ENCODE data around the gene PHC3.
"Not testable (repeated sequence)": the region's sequence is repeated elsewhere in the genome, so short reads cannot be mapped to it uniquely, and the experiment has no call there.

Gene PHC3

DNA sequence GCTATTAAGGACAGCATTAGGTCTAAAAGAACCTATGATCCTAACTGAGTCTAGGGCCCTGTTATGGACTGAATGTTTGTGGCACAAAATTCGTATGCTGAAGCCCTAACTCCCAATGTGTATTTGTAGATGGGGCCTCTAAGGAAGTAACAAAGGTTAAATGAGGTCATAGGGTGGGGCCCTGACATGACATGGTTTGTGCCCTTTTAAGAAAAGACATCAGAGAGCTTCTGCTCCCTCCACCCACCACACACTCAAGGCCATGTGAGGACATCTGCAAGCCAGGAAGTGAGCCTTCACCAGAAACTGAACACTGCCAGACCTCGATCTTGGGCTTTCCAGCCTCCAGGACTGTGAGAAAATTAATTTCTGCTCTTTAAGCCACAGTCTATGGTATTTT lies 49.2 kb downstream of the PHC3 start:
- peaks cover 19% of the 10 kb centered on the region for H3K9me3 Mint-ChIP-seq
- no peak for DNase-seq
- no peak overlapping the region for H3K4me3 Mint-ChIP-seq
- no peak overlapping the region for H3K27ac Mint-ChIP-seq
- no peaks in the 10 kb centered on the region for H3K27me3 Mint-ChIP-seq (ENCODE audit: low read depth, poor library complexity)
- peaks cover 82% of the 10 kb centered on the region for H3K36me3 Mint-ChIP-seq (ENCODE audit: low read depth)
- H3K4me1 Mint-ChIP-seq: no peaks in the 10 kb centered on the region
- TF ChIP-seq, protein P1, sequence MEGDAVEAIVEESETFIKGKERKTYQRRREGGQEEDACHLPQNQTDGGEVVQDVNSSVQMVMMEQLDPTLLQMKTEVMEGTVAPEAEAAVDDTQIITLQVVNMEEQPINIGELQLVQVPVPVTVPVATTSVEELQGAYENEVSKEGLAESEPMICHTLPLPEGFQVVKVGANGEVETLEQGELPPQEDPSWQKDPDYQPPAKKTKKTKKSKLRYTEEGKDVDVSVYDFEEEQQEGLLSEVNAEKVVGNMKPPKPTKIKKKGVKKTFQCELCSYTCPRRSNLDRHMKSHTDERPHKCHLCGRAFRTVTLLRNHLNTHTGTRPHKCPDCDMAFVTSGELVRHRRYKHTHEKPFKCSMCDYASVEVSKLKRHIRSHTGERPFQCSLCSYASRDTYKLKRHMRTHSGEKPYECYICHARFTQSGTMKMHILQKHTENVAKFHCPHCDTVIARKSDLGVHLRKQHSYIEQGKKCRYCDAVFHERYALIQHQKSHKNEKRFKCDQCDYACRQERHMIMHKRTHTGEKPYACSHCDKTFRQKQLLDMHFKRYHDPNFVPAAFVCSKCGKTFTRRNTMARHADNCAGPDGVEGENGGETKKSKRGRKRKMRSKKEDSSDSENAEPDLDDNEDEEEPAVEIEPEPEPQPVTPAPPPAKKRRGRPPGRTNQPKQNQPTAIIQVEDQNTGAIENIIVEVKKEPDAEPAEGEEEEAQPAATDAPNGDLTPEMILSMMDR (IDR thresholded peaks at IDR 0.05): no peak

DNA sequence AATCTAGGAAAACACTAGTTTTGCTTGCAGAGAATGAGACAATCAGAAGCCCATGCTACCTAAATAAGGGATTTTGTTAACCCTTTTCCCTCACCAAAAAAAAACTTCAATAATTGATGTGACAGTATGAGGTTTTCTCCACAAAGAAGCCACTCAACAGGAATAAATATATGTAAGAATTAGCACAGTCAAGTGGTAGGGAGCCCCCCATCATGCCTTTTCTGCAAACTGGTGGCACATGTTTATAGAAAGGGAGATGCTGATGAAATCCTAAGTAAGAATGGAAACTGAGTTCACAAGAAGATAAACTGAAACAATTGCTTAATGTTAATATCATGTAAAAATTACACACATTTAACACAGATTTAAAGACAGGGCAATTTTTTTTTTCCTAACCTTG lies 51.0 kb downstream of the PHC3 start:
- H3K27me3 Mint-ChIP-seq (ENCODE audit: low read depth, poor library complexity): no peaks in the 10 kb centered on the region
- TF ChIP-seq, protein P1 (IDR thresholded peaks at IDR 0.05): no peak
- H3K4me1 Mint-ChIP-seq: no peaks in the 10 kb centered on the region
- DNase-seq: no peak
- H3K9me3 Mint-ChIP-seq: peaks cover 19% of the 10 kb centered on the region
- H3K27ac Mint-ChIP-seq: no peak overlapping the region
- no peak overlapping the region for H3K4me3 Mint-ChIP-seq
- H3K36me3 Mint-ChIP-seq (ENCODE audit: low read depth): peaks cover 73% of the 10 kb centered on the region

DNA sequence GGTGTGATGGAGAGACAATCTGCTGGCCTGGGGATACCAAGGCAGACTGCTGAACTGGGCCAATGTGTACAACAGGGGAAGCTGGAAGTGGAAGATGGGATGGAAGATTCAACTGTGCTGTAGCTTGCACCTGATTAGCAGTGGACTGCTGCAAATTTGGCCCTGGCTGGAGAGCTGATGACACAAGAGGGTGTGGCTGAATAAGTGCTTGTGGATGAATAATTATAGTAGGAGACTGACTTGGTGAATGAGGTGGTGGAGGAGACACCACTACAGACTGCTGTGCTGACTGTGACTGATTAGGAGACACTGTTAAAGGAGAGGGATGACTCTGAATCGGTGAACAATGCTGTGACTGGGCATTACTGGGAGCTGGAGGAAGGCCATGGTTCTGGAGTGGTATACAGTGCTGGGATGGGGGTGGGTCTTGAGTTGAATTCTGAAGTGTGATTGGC lies 52.5 kb downstream of the PHC3 start:
- DNase-seq: no peak
- H3K36me3 Mint-ChIP-seq (ENCODE audit: low read depth): peaks cover 65% of the 10 kb centered on the region

DNA sequence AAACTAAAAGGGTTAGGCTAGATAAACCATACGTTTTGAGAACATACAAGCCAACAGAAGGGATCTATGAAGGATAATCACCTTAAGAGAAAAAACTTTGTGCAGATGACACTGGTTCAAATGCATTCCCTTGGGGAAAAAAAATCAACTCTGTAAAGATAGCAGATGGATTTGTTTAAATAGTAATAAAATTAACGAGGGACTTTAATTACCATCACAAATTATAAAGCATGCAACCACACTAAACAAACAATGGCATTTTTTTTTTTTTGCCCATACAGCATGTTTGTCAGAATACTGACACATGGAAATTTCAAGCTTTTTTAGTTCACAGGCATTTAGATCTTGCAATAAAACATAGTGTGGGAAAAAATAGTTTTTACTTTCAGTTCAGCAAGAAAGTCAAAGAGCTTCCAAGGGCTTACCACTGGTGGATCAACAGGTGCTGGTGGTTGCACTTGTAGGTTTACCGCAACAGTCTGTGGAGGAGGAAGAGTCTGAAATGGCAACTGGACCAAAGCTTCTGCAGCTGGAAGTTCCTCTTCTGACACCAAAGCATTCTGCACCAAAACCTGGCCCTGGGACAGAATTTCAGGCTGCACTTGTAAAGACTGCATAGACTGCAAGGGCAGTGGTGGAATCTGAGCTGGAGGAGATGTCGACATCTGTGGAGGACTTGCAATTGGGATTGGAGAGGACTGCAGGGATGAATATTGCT lies 53.1 kb downstream of the PHC3 start:
- peak overlapping the region; percentile 36 for H3K27ac Mint-ChIP-seq
- TF ChIP-seq, protein P1 (IDR thresholded peaks at IDR 0.05): no peak
- no peaks in the 10 kb centered on the region for H3K4me1 Mint-ChIP-seq
- peaks cover 8% of the 10 kb centered on the region for H3K9me3 Mint-ChIP-seq
- no peaks in the 10 kb centered on the region for H3K27me3 Mint-ChIP-seq (ENCODE audit: low read depth, poor library complexity)
- no peak for DNase-seq
- H3K36me3 Mint-ChIP-seq (ENCODE audit: low read depth): peaks cover 60% of the 10 kb centered on the region
- H3K4me3 Mint-ChIP-seq: no peak overlapping the region

More for the DNA sequence above, 52.5 kb downstream of the PHC3 start:
- no peak overlapping the region for H3K4me3 Mint-ChIP-seq
- peaks cover 13% of the 10 kb centered on the region for H3K9me3 Mint-ChIP-seq
- no peaks in the 10 kb centered on the region for H3K27me3 Mint-ChIP-seq (ENCODE audit: low read depth, poor library complexity)
- H3K27ac Mint-ChIP-seq: peak overlapping the region; percentile 58
- TF ChIP-seq, protein P1 (IDR thresholded peaks at IDR 0.05): no peak
- H3K4me1 Mint-ChIP-seq: no peaks in the 10 kb centered on the region

DNA sequence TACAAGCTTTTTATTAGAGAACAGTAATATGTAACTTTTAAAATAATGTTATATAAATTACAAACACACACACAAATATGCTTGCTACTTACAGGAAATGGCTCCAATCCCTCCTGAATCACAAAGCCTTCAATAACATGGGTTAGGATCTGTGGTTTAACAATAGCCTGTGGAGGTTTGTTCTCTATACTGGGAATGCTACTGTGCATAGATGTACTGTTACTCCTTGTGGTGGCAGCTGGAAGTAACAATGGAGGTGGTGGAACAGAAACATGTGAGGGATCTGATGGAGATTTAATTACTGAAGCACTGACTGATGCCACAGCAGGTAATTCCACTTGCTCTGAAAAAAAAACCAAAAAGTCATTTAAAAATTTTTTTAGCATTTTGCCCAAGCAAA lies 64.4 kb downstream of the PHC3 start:
- no peak for DNase-seq
- H3K9me3 Mint-ChIP-seq: no peaks in the 10 kb centered on the region
- H3K4me1 Mint-ChIP-seq: no peaks in the 10 kb centered on the region
- no peaks in the 10 kb centered on the region for H3K27me3 Mint-ChIP-seq (ENCODE audit: low read depth, poor library complexity)
- peaks cover 60% of the 10 kb centered on the region for H3K36me3 Mint-ChIP-seq (ENCODE audit: low read depth)
- H3K4me3 Mint-ChIP-seq: no peak overlapping the region
- TF ChIP-seq, protein P1 (IDR thresholded peaks at IDR 0.05): peak; percentile 21
- H3K27ac Mint-ChIP-seq: no peak overlapping the region

DNA sequence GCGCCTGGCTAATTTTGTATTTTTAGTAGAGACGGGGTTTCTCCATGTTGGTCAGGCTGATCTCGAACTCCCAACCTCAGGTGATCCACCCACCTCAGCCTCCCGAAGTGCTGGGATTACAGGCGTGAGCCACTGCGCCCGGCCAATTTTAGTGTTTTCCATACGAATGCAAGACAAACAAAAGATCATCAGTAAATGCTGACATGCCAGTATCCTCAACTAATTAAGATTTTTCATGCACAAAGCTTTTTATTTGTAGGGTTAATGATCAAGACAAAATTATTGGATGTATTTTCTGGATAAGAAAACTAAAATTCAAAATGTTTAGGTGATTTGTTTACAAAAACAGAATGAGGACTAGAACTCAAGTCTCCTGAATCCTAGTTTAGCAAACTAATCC lies 67.4 kb downstream of the PHC3 start:
- DNase-seq; H3K9me3 Mint-ChIP-seq; H3K4me1 Mint-ChIP-seq; H3K27me3 Mint-ChIP-seq (ENCODE audit: low read depth, poor library complexity); H3K4me3 Mint-ChIP-seq: not testable (repeated sequence)
- peaks cover 56% of the 10 kb centered on the region for H3K36me3 Mint-ChIP-seq (ENCODE audit: low read depth)
- peak overlapping the region; percentile 36 for H3K27ac Mint-ChIP-seq
